MM.1S (cell line): ENCODE data around the gene USP10.

Experiments
- DNase-seq: peaks from one replicate; pipeline ENCODE4 v3.0.0-alpha.2; 2015
- H2AFZ ChIP-seq: fragments of 300-600 bp; sonication (generic); 2 replicates; pipeline ENCODE4 v1.6.0; 2016; ENCODE audit warnings: antibody characterized with exemption, low read length
- H3F3A ChIP-seq: fragments of 300-600 bp; sonication (generic); 2 replicates; pipeline ENCODE4 v1.6.1; 2016; ENCODE audit warnings: mild to moderate bottlenecking, antibody characterized with exemption, low read length, moderate library complexity, mixed read lengths; ENCODE audit not compliant: insufficient read depth
- H3K27ac ChIP-seq: fragments of 300-600 bp; sonication (generic); 2 replicates; pipeline ENCODE4 v1.5.1; 2016; ENCODE audit warnings: mild to moderate bottlenecking, low read length
- H3K27me3 ChIP-seq: fragments of 300-600 bp; sonication (generic); replicated peaks from 2 replicates; pipeline ENCODE4 v1.6.0; 2016; ENCODE audit warnings: low read length; ENCODE audit not compliant: insufficient read depth
- H3K36me3 ChIP-seq: fragments of 300-600 bp; sonication (generic); replicated peaks from 2 replicates; pipeline ENCODE4 v1.6.1; 2016; ENCODE audit warnings: mild to moderate bottlenecking, low read length, mixed read lengths; ENCODE audit not compliant: insufficient read depth
- H3K4me1 ChIP-seq: fragments of 300-600 bp; sonication (generic); 2 replicates; pipeline ENCODE4 v1.6.1; 2016; ENCODE audit warnings: low read length, mixed read lengths
- H3K4me2 ChIP-seq: fragments of 300-600 bp; sonication (generic); 2 replicates; pipeline ENCODE4 v1.6.0; 2016; ENCODE audit warnings: low read depth, low read length
- H3K4me3 ChIP-seq: fragments of 300-600 bp; sonication (generic); 2 replicates; pipeline ENCODE4 v1.5.1; 2016; ENCODE audit warnings: low read length, mixed read lengths
- H3K79me2 ChIP-seq: fragments of 300-600 bp; sonication (generic); 2 replicates; pipeline ENCODE4 v1.6.1; 2016; ENCODE audit warnings: mixed run types, low read length, mixed read lengths
- H3K9ac ChIP-seq: fragments of 300-600 bp; sonication (generic); 2 replicates; pipeline ENCODE4 v1.6.1; 2016; ENCODE audit warnings: low read length, mixed read lengths
- H3K9me2 ChIP-seq: fragments of 300-600 bp; sonication (generic); replicated peaks from 2 replicates; pipeline ENCODE4 v1.6.1; 2016; ENCODE audit warnings: mild to moderate bottlenecking, low read length, mixed read lengths; ENCODE audit not compliant: insufficient read depth
- H3K9me3 ChIP-seq: fragments of 300-600 bp; sonication (generic); replicated peaks from 2 replicates; pipeline ENCODE4 v1.6.1; 2016; ENCODE audit warnings: mild to moderate bottlenecking, low read length, mixed read lengths; ENCODE audit not compliant: insufficient read depth
- H4K20me1 ChIP-seq: fragments of 300-600 bp; sonication (generic); 2 replicates; pipeline ENCODE4 v1.6.1; 2016; ENCODE audit warnings: mild to moderate bottlenecking, low read length, moderate library complexity, mixed read lengths; ENCODE audit not compliant: insufficient read depth
- CTCF ChIP-seq: fragments of 300-600 bp; sonication (generic); IDR thresholded peaks from 2 replicates; pipeline ENCODE4 v1.5.1; 2016; ENCODE audit warnings: antibody characterized with exemption, low read length, mixed read lengths
- EZH2 ChIP-seq: fragments of 300-600 bp; sonication (generic); optimal IDR thresholded peaks from 2 replicates; pipeline ENCODE3; 2017; ENCODE audit warnings: low read depth, mild to moderate bottlenecking, antibody characterized with exemption, low read length, mixed read lengths
- EZH2phosphoT487 ChIP-seq: fragments of 300-600 bp; sonication (generic); IDR thresholded peaks from 2 replicates; pipeline ENCODE4 v1.6.1; 2018; ENCODE audit warnings: antibody characterized with exemption, low read length

The USP10 gene

GRCh38 chr16:84716740-84717139 is 16.9 kb downstream of the USP10 start:
- no peak overlapping the region for H3K4me2 ChIP-seq
- H3K27ac ChIP-seq = no peak overlapping the region
- no peaks in the 10 kb centered on the region for H3K36me3 ChIP-seq
- no peak overlapping the region for H3K4me3 ChIP-seq
- no peaks in the 10 kb centered on the region for H3F3A ChIP-seq
- no peaks in the 10 kb centered on the region for H3K9me2 ChIP-seq
- TF ChIP-seq EZH2 (no peak), EZH2phosphoT487 (no peak)
- no peaks in the 10 kb centered on the region for H3K9me3 ChIP-seq
- no peaks in the 10 kb centered on the region for H3K27me3 ChIP-seq
- H3K9ac ChIP-seq = no peak overlapping the region
- H2AFZ ChIP-seq = no peak overlapping the region
- H4K20me1 ChIP-seq = peaks cover 9% of the 10 kb centered on the region; the same call in 1 of the 2 replicates
- peaks cover 89% of the 10 kb centered on the region for H3K79me2 ChIP-seq
- H3K4me1 ChIP-seq = no peaks in the 10 kb centered on the region
- DNase-seq = no peak

GRCh38 chr16:84717484-84717883 is 17.7 kb downstream of the USP10 start:
- peaks cover 9% of the 10 kb centered on the region; the same call in 1 of the 2 replicates for H4K20me1 ChIP-seq
- no peak overlapping the region for H3K9ac ChIP-seq
- no peak for TF ChIP-seq CTCF
- no peak for TF ChIP-seq EZH2phosphoT487
- no peak for TF ChIP-seq EZH2
- no peak overlapping the region for H3K4me2 ChIP-seq
- no peaks in the 10 kb centered on the region for H3K36me3 ChIP-seq
- no peaks in the 10 kb centered on the region for H3K9me3 ChIP-seq
- H3K79me2 ChIP-seq = peaks cover 89% of the 10 kb centered on the region
- H3K4me1 ChIP-seq = no peaks in the 10 kb centered on the region
- no peaks in the 10 kb centered on the region for H3F3A ChIP-seq
- DNase-seq = no peak
- H3K27ac ChIP-seq = no peak overlapping the region
- H3K4me3 ChIP-seq = no peak overlapping the region
- H3K9me2 ChIP-seq = no peaks in the 10 kb centered on the region
- H3K27me3 ChIP-seq = no peaks in the 10 kb centered on the region
- no peak overlapping the region for H2AFZ ChIP-seq

GRCh38 chr16:84720177-84720579 is 20.4 kb downstream of the USP10 start:
- TF ChIP-seq EZH2 = no peak
- no peak for TF ChIP-seq EZH2phosphoT487
- no peak for TF ChIP-seq CTCF
- no peaks in the 10 kb centered on the region for H3K9me3 ChIP-seq
- no peaks in the 10 kb centered on the region for H3K36me3 ChIP-seq
- no peaks in the 10 kb centered on the region for H3F3A ChIP-seq
- DNase-seq = no peak
- no peak overlapping the region for H3K4me3 ChIP-seq
- H3K79me2 ChIP-seq = peaks cover 87% of the 10 kb centered on the region
- no peak overlapping the region for H3K27ac ChIP-seq
- H3K9ac ChIP-seq = no peak overlapping the region
- H3K4me2 ChIP-seq = no peak overlapping the region
- H4K20me1 ChIP-seq = no peaks in the 10 kb centered on the region; the same call in 1 of the 2 replicates
- no peaks in the 10 kb centered on the region for H3K9me2 ChIP-seq
- H3K27me3 ChIP-seq = no peaks in the 10 kb centered on the region
- H2AFZ ChIP-seq = no peak overlapping the region
- H3K4me1 ChIP-seq = no peaks in the 10 kb centered on the region

GRCh38 chr16:84722068-84722467 is 22.3 kb downstream of the USP10 start:
- no peaks in the 10 kb centered on the region for H3F3A ChIP-seq
- no peaks in the 10 kb centered on the region for H3K36me3 ChIP-seq
- no peak overlapping the region for H2AFZ ChIP-seq
- H3K4me3 ChIP-seq = no peak overlapping the region
- H3K9ac ChIP-seq = no peak overlapping the region
- H3K4me1 ChIP-seq = 0 out of 2 replicates have a peak, but pooled peaks cover 5% of the 10 kb centered on the region
- no peaks in the 10 kb centered on the region for H3K9me2 ChIP-seq
- TF ChIP-seq EZH2phosphoT487 (no peak), EZH2 (no peak), CTCF (no peak)
- no peak for DNase-seq
- no peaks in the 10 kb centered on the region for H3K27me3 ChIP-seq
- peaks cover 12% of the 10 kb centered on the region for H4K20me1 ChIP-seq
- H3K27ac ChIP-seq = no peak overlapping the region
- H3K79me2 ChIP-seq = peaks cover 87% of the 10 kb centered on the region
- no peak overlapping the region for H3K4me2 ChIP-seq
- no peaks in the 10 kb centered on the region for H3K9me3 ChIP-seq
